ENCODE results near the gene LTBP1. TPM values are rescaled to one million over a fixed set of nuclear protein-coding genes. Genes with fewer than 3 reads are reported as not detected.

The LTBP1 gene
- total and polyA plus RNA-seq, 10 of the 15 experiments (the other 5 are each of a cell fraction or from before 2014, with no cell fraction given): 0.01 to 0.28 (median 0.12) TPM; not detected in 2

DNA sequence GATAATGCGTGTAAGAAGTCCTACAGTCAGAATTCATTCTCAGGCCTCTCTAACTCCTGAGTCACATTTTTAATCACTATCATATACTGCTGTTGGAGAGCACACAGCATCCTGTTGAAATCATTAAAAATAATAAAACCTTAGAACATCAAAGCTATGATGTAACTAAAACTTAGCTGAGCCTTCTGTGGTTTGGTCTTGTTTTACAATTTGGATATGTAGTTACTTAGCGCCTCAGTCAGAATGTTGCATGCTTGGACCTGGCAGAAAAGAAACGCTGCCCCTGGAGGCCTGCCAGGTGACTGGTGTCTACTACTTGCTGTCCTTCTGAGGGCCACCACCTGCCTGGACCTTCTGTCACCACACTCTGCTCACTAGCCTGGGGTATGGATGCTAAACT is 268.5 kb downstream of the LTBP1 start:
- Histone ChIP-seq H3K36me3 (ENCODE audit: control insufficient read depth in 2 of 2, insufficient read depth in 2 of 2, low read length in 1 of 2) (no peaks in the 10 kb centered on the region), H3K27me3 (replicated peaks in 1 of 2; ENCODE audit: control insufficient read depth in 2 of 2, insufficient read depth in 2 of 2, low read length in 1 of 2) (peaks cover 0 to 3% of the 10 kb centered on the region in 2 experiments; a peak in 3 of 4 replicates), H3K79me2 (ENCODE audit: control insufficient read depth, insufficient read depth, low read length) (no peaks in the 10 kb centered on the region), H4K20me1 (ENCODE audit: control insufficient read depth, insufficient read depth) (no peaks in the 10 kb centered on the region), H3K27ac (ENCODE audit: control insufficient read depth, insufficient read depth) (no peak overlapping the region), H3K4me1 (ENCODE audit: control insufficient read depth, insufficient read depth, low read length) (no peaks in the 10 kb centered on the region), H3K4me3 (no peak overlapping the region), H2AFZ (ENCODE audit: control insufficient read depth, low read depth, low read length) (no peak overlapping the region), H3K9me3 (replicated peaks; ENCODE audit: control insufficient read depth, insufficient read depth, low read length) (no peaks in the 10 kb centered on the region), H3K9ac (ENCODE audit: control insufficient read depth, insufficient read depth, low read length) (no peak overlapping the region), H3K4me2 (ENCODE audit: control insufficient read depth, insufficient read depth) (no peak overlapping the region)
- WGBS (ENCODE audit: insufficient coverage, insufficient replicate concordance, low lambda C conversion rate, missing lambda C conversion rate): 77% methylated on average over 3 of the region's 3 CpGs
- DNase-seq (ENCODE audit: low read depth, low spot score): no peak
- CTCF ChIA-PET: no interaction called here
- POLR2A ChIA-PET: no interaction called here
- intact Hi-C loops (cut with micrococcal nuclease; ENCODE audit: unreplicated experiment) (no loop called here), in situ Hi-C loops (cut with MboI) (no loop called here)
- RAD21 ChIA-PET (ENCODE audit: unreplicated experiment): no interaction called here
- FAIRE-seq: no peak
- ATAC-seq: no peak
- BruUV-seq (replicated peaks): no TSS peak
- no peak for TF ChIP-seq SIN3A (IDR thresholded peaks at IDR 0.05; ENCODE audit: low read depth, low read length)
- TF ChIP-seq BRCA1 (IDR thresholded peaks at IDR 0.05; ENCODE audit: low read depth, low read length): no peak
- TF ChIP-seq CREB1 (IDR thresholded peaks at IDR 0.05; ENCODE audit: low read depth): no peak
- TF ChIP-seq, protein P1, sequence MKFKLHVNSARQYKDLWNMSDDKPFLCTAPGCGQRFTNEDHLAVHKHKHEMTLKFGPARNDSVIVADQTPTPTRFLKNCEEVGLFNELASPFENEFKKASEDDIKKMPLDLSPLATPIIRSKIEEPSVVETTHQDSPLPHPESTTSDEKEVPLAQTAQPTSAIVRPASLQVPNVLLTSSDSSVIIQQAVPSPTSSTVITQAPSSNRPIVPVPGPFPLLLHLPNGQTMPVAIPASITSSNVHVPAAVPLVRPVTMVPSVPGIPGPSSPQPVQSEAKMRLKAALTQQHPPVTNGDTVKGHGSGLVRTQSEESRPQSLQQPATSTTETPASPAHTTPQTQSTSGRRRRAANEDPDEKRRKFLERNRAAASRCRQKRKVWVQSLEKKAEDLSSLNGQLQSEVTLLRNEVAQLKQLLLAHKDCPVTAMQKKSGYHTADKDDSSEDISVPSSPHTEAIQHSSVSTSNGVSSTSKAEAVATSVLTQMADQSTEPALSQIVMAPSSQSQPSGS (IDR thresholded peaks at IDR 0.05; ENCODE audit: low read length): no peak
- TF ChIP-seq, protein P2, sequence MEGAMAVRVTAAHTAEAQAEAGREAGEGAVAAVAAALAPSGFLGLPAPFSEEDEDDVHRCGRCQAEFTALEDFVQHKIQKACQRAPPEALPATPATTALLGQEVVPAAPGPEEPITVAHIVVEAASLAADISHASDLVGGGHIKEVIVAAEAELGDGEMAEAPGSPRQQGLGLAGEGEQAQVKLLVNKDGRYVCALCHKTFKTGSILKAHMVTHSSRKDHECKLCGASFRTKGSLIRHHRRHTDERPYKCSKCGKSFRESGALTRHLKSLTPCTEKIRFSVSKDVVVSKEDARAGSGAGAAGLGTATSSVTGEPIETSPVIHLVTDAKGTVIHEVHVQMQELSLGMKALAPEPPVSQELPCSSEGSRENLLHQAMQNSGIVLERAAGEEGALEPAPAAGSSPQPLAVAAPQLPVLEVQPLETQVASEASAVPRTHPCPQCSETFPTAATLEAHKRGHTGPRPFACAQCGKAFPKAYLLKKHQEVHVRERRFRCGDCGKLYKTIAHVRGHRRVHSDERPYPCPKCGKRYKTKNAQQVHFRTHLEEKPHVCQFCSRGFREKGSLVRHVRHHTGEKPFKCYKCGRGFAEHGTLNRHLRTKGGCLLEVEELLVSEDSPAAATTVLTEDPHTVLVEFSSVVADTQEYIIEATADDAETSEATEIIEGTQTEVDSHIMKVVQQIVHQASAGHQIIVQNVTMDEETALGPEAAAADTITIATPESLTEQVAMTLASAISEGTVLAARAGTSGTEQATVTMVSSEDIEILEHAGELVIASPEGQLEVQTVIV (IDR thresholded peaks at IDR 0.05; ENCODE audit: borderline replicate concordance, partially characterized antibody): no peak
- TF ChIP-seq, protein P3, sequence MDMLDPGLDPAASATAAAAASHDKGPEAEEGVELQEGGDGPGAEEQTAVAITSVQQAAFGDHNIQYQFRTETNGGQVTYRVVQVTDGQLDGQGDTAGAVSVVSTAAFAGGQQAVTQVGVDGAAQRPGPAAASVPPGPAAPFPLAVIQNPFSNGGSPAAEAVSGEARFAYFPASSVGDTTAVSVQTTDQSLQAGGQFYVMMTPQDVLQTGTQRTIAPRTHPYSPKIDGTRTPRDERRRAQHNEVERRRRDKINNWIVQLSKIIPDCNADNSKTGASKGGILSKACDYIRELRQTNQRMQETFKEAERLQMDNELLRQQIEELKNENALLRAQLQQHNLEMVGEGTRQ (IDR thresholded peaks at IDR 0.05; ENCODE audit: borderline replicate concordance, low read depth, low read length): no peak
- TF ChIP-seq TBL1XR1 (IDR thresholded peaks at IDR 0.05; ENCODE audit: low read depth, low read length): no peak
- SMC1A ChIA-PET (ENCODE audit: uncharacterized antibody, unreplicated experiment): no interaction called here

Data from GM12878 (cell line).